HepG2 (cell line): ENCODE data around the gene THADA. TPM values are rescaled to one million over a fixed set of nuclear protein-coding genes. Genes with fewer than 3 reads are reported as not detected.

Source experiments
- NRL ChIP-seq: sonication (generic); formaldehyde crosslinking; IDR thresholded peaks from 2 replicates; pipeline ENCODE4 v1.5.0; 2020; ENCODE audit warnings: missing genetic modification reagents, mild to moderate bottlenecking, moderate library complexity, borderline replicate concordance
- PPARG ChIP-seq: conservative IDR thresholded peaks from 2 replicates; pipeline ENCODE4 v1.6.1; 2016; ENCODE audit warnings: missing biosample characterization, missing genetic modification reagents
- RXRA ChIP-seq: sonication (generic); formaldehyde crosslinking; IDR thresholded peaks from 2 replicates; pipeline ENCODE4 v1.5.1; 2020; ENCODE audit warnings: missing genetic modification reagents
- SNAPC2 ChIP-seq: sonication (generic); formaldehyde crosslinking; IDR thresholded peaks from 2 replicates; pipeline ENCODE4 v1.8.1; 2022; ENCODE audit warnings: mild to moderate bottlenecking, missing genetic modification reagents
- ZNF260 ChIP-seq: sonication (generic); formaldehyde crosslinking; IDR thresholded peaks from 2 replicates; pipeline ENCODE4 v1.4.0; 2020; ENCODE audit warnings: missing genetic modification reagents, low read depth, mild to moderate bottlenecking, borderline replicate concordance
- polyA plus RNA-seq, 8 experiments: library from polyadenylated mRNA; depleted of rRNA in 3 of 8; stranded (reverse) in 7 of 8; unstranded in 1 of 8; fragments of >200 nt; fragmentation: Illumina TruSeq in 4 of 8; extraction: Trizol in 4 of 8; gene quantifications; 2 replicates each; pipeline versions ENCODE4 v1.2.1 to v1.2.3, GENCODE V29; 2011 to 2016; ENCODE audit warnings: low read depth in 4 of 8, missing spikeins in 1 of 8, mixed read lengths in 1 of 8; ENCODE audit not compliant: insufficient read depth in 1 of 8
- total RNA-seq, 5 experiments: library from RNA; depleted of rRNA; stranded (reverse); fragments of >200 nt; fragmentation: Illumina TruSeq; extraction: Trizol; gene quantifications; 2 replicates each; pipeline ENCODE4 v1.2.3, GENCODE V29; 2016; ENCODE audit warnings: low read depth in 1 of 5
- TF ChIP-seq, protein P1 (sequence below): sonication (generic); formaldehyde crosslinking; IDR thresholded peaks from 2 replicates; pipeline ENCODE4 v1.5.0; 2020; ENCODE audit warnings: missing genetic modification reagents
- TF ChIP-seq, protein P2 (sequence below): sonication (generic); formaldehyde crosslinking; IDR thresholded peaks from 2 replicates; pipeline ENCODE4 v1.5.1; 2020; ENCODE audit warnings: mild to moderate bottlenecking, missing genetic modification reagents

The THADA gene
- total and polyA plus RNA-seq, 2 of the 13 experiments (the other 11 are each of a cell fraction or from before 2014, with no cell fraction given) = 12.7 to 21.7 TPM

DNA sequence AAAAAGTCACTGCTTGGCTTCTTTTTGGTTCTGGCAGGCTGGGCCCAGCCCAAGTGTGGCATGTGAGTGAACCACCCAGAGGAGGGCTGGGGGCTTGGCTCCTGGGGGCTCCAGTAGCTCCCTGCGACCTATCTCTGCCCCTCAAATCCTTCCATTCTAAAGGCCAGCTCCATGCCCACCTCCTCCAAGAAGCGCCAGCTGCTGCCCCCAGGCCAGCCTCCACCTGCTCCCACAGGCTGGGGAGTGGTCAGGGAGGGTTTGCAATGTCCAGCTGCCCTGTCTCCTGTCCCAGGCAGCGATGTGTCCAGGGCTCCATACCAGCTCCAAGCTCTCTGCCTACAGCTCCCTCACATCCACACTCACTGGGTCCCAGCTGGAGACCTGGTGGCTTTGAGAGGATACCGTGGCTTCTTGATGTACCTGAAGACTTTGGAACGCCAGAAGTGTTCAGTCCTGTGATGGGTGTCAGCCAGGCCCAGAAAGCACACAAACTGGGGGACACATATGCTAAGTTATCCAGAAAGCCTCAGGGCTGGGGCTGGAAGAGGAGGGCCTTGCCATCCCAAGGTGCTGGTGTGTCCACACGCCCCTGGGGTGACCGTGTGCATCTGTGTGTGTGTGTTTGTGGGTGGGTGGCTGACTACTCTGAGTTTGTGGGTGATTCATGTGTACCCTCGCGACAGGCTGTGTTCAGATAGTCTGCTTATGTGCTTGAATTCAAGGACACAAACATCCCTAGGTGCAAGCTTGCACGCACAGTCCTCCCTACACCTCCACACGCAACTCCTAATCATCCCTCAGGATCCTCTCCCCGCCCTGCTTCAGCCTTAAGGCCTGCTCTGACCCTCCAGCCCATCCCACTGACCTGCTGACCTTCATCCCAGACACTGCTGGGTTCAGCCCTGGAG is 402.8 kb downstream of the THADA start (continued):
- TF ChIP-seq, protein P1, sequence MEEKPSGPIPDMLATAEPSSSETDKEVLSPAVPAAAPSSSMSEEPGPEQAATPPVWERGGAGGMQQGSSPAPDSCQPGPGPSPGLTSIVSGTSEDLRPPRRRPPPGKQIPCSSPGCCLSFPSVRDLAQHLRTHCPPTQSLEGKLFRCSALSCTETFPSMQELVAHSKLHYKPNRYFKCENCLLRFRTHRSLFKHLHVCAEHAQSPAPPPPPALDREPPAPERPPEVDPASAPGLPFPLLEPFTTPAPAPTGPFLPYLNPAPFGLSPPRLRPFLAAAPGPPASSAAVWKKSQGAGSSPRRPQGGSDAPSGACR (CRISPR knock-in tag) = 0 out of 2 replicates have a peak, but pooled peaks have one; percentile 82
- TF ChIP-seq PPARG (CRISPR knock-in tag) (no peak; the same call in 1 of the 2 replicates), SNAPC2 (CRISPR knock-in tag) (peak; percentile 69), ZNF260 (no peak), RXRA (CRISPR knock-in tag) (peak; percentile 14; the same call in 1 of the 2 replicates), NRL (0 out of 2 replicates have a peak, but pooled peaks have one; percentile 43)
- TF ChIP-seq, protein P2, sequence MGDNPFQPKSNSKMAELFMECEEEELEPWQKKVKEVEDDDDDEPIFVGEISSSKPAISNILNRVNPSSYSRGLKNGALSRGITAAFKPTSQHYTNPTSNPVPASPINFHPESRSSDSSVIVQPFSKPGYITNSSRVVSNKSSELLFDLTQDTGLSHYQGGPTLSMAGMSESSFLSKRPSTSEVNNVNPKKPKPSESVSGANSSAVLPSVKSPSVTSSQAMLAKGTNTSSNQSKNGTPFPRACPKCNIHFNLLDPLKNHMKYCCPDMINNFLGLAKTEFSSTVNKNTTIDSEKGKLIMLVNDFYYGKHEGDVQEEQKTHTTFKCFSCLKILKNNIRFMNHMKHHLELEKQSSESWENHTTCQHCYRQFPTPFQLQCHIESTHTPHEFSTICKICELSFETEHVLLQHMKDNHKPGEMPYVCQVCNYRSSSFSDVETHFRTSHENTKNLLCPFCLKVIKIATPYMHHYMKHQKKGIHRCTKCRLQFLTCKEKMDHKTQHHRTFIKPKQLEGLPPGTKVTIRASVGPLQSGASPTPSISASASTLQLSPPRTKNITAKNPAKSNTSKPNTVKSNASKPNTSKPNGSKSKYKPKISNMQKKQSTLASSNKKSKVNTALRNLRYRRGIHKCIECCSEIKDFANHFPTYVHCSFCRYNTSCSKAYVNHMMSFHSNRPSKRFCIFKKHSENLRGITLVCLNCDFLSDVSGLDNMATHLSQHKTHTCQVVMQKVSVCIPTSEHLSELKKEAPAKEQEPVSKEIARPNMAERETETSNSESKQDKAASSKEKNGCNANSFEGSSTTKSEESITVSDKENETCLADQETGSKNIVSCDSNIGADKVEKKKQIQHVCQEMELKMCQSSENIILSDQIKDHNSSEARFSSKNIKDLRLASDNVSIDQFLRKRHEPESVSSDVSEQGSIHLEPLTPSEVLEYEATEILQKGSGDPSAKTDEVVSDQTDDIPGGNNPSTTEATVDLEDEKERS (CRISPR knock-in tag) = 0 out of 2 replicates have a peak, but pooled peaks have one; percentile 17
- TF ChIP-seq, all 625 proteins: peak for 69
